Transverse colon (tissue), 4 donors: Measurements from ENCODE around the gene HCAR2. TPM values are rescaled to one million over a fixed set of nuclear protein-coding genes. Genes with fewer than 3 reads are reported as not detected.

Experiments
- DNase-seq: peaks from one replicate; pipeline ENCODE4 v3.0.0-alpha.2; 2019
- H3K27ac ChIP-seq, 4 donors: fragments of 200-600 bp; sonication (generic); 2 replicates each; pipeline ENCODE4 v1.5.1; 2016 to 2018; ENCODE audit warnings: inconsistent platforms in 4 of 4
- H3K27me3 ChIP-seq: fragments of 200-600 bp; sonication (generic); 2 replicates; pipeline ENCODE4 v1.5.1; 2017; ENCODE audit warnings: inconsistent platforms
- H3K36me3 ChIP-seq, 4 donors: fragments of 200-600 bp; sonication (generic); 2 replicates each; pipeline ENCODE4 v1.5.1; 2017 to 2019; ENCODE audit warnings: inconsistent platforms in 4 of 4
- H3K4me1 ChIP-seq, 4 donors: fragments of 200-600 bp; sonication (generic); 2 replicates each; pipeline ENCODE4 v1.5.1; 2017 to 2020; ENCODE audit warnings: inconsistent platforms in 4 of 4
- H3K4me3 ChIP-seq, 4 donors: fragments of 200-600 bp; sonication (generic); 1 replicate in 1 of 4; 2 replicates in 3 of 4; pipeline versions ENCODE4 v1.5.1 to v1.6.1; 2017 to 2019; ENCODE audit warnings: inconsistent platforms in 4 of 4
- H3K9me3 ChIP-seq, 2 donors: fragments of 200-600 bp; sonication (generic); 2 replicates each; pipeline ENCODE4 v1.5.1; 2017 to 2019; ENCODE audit warnings: inconsistent platforms in 2 of 2
- EP300 ChIP-seq: sonication (generic); formaldehyde crosslinking; IDR thresholded peaks from one replicate; pipeline ENCODE4 v1.6.1; 2017; ENCODE audit warnings: antibody characterized with exemption, low read depth
- POLR2A ChIP-seq: fragments of 450-650 bp; IDR thresholded peaks from one replicate; pipeline ENCODE4 v1.6.1; 2016; ENCODE audit warnings: antibody characterized with exemption, mild to moderate bottlenecking, moderate library complexity
- POLR2AphosphoS5 ChIP-seq, 3 donors: sonication (generic); formaldehyde crosslinking; IDR thresholded peaks; one replicate each; pipeline ENCODE4 v1.6.1; 2016; ENCODE audit warnings: antibody characterized with exemption in 3 of 3
- WGBS, 2 donors: methylation state at CpG; one replicate each; pipeline ENCODE4 v1.1.5; 2018; ENCODE audit warnings: low coverage in 1 of 2; 5-methylcytosine and 5-hydroxymethylcytosine counted together
- in situ Hi-C, 4 donors: fragments of 200-750 bp; cut with MboI; loops; one replicate each; pipeline versions ENCODE4 v1.15.0 to v1.15.1; 2017; ENCODE audit warnings: low sequenced_read_pairs in 3 of 4, low pct_ligation_motif_present in 1 of 4, low pct_unique_long_range_greater_than_20kb in 1 of 4
- intact Hi-C: fragments of 100-400 bp; cut with DNase I; formaldehyde crosslinking; loops from one replicate; pipeline ENCODE4 v1.15.1; 2023; ENCODE audit warnings: low total_unique reads
- total RNA-seq, 4 donors: library from RNA; depleted of rRNA; stranded (reverse); fragments of >200 nt; gene quantifications; one replicate each; pipeline ENCODE4 v1.1.0, GENCODE V29; 2016
- TF ChIP-seq, protein P1 (sequence below), 5 experiments: fragments of 200-600 bp in 3 of 5; fragments of 450-650 bp in 2 of 5; sonication (generic) in 3 of 5; IDR thresholded peaks; 1 replicate in 2 of 5; 2 replicates in 3 of 5; pipeline ENCODE4 v1.5.1; 2016 to 2017; ENCODE audit warnings: antibody characterized with exemption in 5 of 5, inconsistent platforms in 3 of 5, mild to moderate bottlenecking in 2 of 5, moderate library complexity in 1 of 5

The HCAR2 gene
- total RNA-seq, 4 donors from 2014 or later, result 0.27 TPM; not detected in 3

GRCh38 chr12:122669397-122670070 lies 33.6 kb downstream of the HCAR2 start:
- intact Hi-C loops, result no loop called here
- 67 to 69% methylated on average over 5 of the region's 5 CpGs for WGBS, 2 donors
- Histone ChIP-seq H3K36me3 (no peaks in the 10 kb centered on the region), H3K4me1 (no peaks in the 10 kb centered on the region), H3K27ac (no peak overlapping the region), H3K27me3 (no peaks in the 10 kb centered on the region), H3K9me3 (no peaks in the 10 kb centered on the region), H3K4me3 (no peak overlapping the region)
- no peak for DNase-seq
- no peak for TF ChIP-seq POLR2AphosphoS5 (IDR thresholded peaks at IDR 0.05)
- TF ChIP-seq, protein P1, sequence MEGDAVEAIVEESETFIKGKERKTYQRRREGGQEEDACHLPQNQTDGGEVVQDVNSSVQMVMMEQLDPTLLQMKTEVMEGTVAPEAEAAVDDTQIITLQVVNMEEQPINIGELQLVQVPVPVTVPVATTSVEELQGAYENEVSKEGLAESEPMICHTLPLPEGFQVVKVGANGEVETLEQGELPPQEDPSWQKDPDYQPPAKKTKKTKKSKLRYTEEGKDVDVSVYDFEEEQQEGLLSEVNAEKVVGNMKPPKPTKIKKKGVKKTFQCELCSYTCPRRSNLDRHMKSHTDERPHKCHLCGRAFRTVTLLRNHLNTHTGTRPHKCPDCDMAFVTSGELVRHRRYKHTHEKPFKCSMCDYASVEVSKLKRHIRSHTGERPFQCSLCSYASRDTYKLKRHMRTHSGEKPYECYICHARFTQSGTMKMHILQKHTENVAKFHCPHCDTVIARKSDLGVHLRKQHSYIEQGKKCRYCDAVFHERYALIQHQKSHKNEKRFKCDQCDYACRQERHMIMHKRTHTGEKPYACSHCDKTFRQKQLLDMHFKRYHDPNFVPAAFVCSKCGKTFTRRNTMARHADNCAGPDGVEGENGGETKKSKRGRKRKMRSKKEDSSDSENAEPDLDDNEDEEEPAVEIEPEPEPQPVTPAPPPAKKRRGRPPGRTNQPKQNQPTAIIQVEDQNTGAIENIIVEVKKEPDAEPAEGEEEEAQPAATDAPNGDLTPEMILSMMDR (IDR thresholded peaks at IDR 0.05), result no peak
- TF ChIP-seq POLR2A, result no peak
- no peak for TF ChIP-seq EP300
- in situ Hi-C loops, result no loop called here

- 64 to 78% methylated on average over 2 of the region's 2 CpGs for WGBS, 2 donors
Measured at GRCh38 chr12:122668268-122668667, 34.9 kb downstream of the HCAR2 start.

DNA sequence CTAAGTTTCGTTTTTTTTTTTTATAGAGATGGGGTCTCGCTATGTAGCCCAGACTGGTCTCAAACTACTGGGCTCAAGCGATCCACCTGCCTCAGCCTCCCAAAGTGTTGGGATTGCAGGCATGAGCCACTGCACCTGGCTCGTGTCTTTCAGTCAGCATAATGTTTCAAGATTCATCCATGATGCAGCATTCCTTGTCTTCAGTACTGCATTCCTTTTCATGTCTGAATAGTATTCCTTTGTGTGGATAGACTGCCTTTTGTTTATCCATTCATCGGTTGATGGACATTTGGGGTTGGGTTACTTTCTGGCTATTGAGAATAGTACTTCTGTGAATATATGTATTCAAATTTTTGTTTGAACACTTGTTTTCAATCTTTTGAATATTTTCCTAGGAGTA lies 37.4 kb downstream of the HCAR2 start:
- WGBS, 2 donors, result 90% methylated on average over 5 of the region's 5 CpGs; no CpG with 5 or more reads in 1 of the 2 donors

More at GRCh38 chr12:122668268-122668667, 34.9 kb downstream of the HCAR2 start:
- H3K4me3 ChIP-seq, result no peak overlapping the region
- no peaks in the 10 kb centered on the region for H3K27me3 ChIP-seq
- no peaks in the 10 kb centered on the region for H3K9me3 ChIP-seq
- H3K27ac ChIP-seq, result no peak overlapping the region
- intact Hi-C loops (no loop called here), in situ Hi-C loops (no loop called here)
- DNase-seq, result no peak
- H3K4me1 ChIP-seq, result no peaks in the 10 kb centered on the region
- TF ChIP-seq, protein P1 (IDR thresholded peaks at IDR 0.05), result no peak
- TF ChIP-seq EP300 (no peak), POLR2A (no peak), POLR2AphosphoS5 (IDR thresholded peaks at IDR 0.05) (no peak)
- H3K36me3 ChIP-seq, result no peaks in the 10 kb centered on the region

GRCh38 chr12:122665349-122665748 lies 37.8 kb downstream of the HCAR2 start:
- DNase-seq, result no peak
- TF ChIP-seq EP300 (no peak), POLR2A (no peak), POLR2AphosphoS5 (IDR thresholded peaks at IDR 0.05) (no peak)
- TF ChIP-seq, protein P1 (IDR thresholded peaks at IDR 0.05), result no peak
- no peaks in the 10 kb centered on the region for H3K4me1 ChIP-seq
- H3K4me3 ChIP-seq, result no peak overlapping the region
- H3K36me3 ChIP-seq, result no peaks in the 10 kb centered on the region
- H3K9me3 ChIP-seq, result no peaks in the 10 kb centered on the region
- no peaks in the 10 kb centered on the region for H3K27me3 ChIP-seq
- intact Hi-C loops, result no loop called here
- H3K27ac ChIP-seq, result no peak overlapping the region
- in situ Hi-C loops, result no loop called here
- WGBS, 2 donors, result 79 to 80% methylated on average over 6 to 8 of the region's 8 CpGs

More for the DNA sequence above, 37.4 kb downstream of the HCAR2 start:
- Histone ChIP-seq H3K36me3 (no peaks in the 10 kb centered on the region), H3K4me1 (no peaks in the 10 kb centered on the region), H3K27me3 (no peaks in the 10 kb centered on the region), H3K9me3 (no peaks in the 10 kb centered on the region), H3K4me3 (no peak overlapping the region), H3K27ac (no peak overlapping the region)
- DNase-seq, result no peak
- TF ChIP-seq POLR2A, result no peak
- TF ChIP-seq, protein P1 (IDR thresholded peaks at IDR 0.05), result no peak
- no peak for TF ChIP-seq POLR2AphosphoS5 (IDR thresholded peaks at IDR 0.05)
- no peak for TF ChIP-seq EP300
- intact Hi-C loops, result loop anchor here (2.0 kb wide), 1 partner anchor 71 kb away; no protein-coding TSS in a partner anchor
- in situ Hi-C loops, result no loop called here
